GM19328 (cell line): Measurements from ENCODE around the gene BCAM.
"Not testable (repeated sequence)": the region's sequence is repeated elsewhere in the genome, so short reads cannot be mapped to it uniquely, and the experiment has no call there.

Source experiments
- ATAC-seq: cut with Tn5 transposase; IDR thresholded peaks from one replicate; pipeline ENCODE4 v1.9.1; 2021; ENCODE audit warnings: mild to moderate bottlenecking, moderate library complexity; ENCODE audit not compliant: unreplicated experiment

The BCAM gene

DNA sequence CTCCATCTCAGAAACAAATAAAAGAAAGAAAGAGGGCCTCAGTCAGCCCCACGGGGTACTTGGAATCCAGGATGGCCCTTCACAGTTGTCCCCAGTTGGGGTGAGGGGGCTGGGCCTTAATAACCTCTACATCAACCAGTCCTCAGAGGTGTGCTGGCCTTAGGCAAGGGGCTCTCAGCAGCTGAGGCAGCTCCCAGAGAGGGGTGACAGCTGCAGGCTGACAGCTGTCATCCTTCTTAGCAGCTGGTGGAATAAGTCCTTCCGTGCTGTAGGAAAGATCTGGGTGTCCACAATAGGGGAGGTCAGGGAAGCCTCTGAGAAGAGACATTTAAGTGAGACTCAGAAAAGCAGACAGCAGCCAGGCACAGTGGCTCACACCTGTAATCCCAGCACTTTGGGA, 7.4 kb downstream of the BCAM start:
- no peak for ATAC-seq

GRCh38 chr19:44817725-44818465, 9.0 kb downstream of the BCAM start:
- no peak for ATAC-seq

DNA sequence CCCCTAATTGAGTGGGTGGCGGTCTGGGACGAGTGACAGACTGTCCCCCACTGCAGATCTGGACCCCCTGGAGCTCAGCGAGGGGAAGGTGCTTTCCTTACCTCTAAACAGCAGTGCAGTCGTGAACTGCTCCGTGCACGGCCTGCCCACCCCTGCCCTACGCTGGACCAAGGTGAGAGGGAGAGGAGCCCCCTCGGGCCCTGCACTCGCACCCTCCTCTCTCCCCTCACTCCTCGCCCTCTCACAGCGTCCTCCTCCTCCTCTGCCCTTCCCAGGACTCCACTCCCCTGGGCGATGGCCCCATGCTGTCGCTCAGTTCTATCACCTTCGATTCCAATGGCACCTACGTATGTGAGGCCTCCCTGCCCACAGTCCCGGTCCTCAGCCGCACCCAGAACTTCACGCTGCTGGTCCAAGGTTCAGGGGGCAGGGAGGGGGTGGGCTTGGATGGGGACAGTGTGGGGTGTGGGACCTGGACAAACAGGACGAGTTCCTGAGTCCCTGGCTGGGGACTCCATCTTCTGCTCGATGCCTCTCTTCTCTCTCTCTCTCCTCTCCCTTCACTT, 9.6 kb downstream of the BCAM start:
- no peak for ATAC-seq

DNA sequence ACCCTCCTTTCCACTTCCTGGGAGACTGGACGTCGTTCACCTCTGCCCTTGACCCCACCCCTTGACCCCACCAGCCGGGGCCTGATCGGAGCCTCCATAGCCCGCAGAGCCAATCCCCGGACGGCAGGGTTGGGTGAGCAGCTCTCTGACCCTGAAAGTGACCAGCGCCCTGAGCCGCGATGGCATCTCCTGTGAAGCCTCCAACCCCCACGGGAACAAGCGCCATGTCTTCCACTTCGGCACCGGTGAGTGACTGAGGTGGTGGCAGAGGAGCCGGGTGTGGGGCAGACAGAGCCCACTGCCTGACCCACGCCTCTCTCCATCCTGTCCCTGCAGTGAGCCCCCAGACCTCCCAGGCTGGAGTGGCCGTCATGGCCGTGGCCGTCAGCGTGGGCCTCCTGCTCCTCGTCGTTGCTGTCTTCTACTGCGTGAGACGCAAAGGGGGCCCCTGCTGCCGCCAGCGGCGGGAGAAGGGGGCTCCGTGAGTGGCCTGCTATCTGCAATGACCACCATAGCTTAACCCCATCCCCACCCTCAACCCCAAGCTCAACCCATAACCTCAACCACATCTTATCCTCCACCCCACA, 10.4 kb downstream of the BCAM start:
- ATAC-seq: no peak

DNA sequence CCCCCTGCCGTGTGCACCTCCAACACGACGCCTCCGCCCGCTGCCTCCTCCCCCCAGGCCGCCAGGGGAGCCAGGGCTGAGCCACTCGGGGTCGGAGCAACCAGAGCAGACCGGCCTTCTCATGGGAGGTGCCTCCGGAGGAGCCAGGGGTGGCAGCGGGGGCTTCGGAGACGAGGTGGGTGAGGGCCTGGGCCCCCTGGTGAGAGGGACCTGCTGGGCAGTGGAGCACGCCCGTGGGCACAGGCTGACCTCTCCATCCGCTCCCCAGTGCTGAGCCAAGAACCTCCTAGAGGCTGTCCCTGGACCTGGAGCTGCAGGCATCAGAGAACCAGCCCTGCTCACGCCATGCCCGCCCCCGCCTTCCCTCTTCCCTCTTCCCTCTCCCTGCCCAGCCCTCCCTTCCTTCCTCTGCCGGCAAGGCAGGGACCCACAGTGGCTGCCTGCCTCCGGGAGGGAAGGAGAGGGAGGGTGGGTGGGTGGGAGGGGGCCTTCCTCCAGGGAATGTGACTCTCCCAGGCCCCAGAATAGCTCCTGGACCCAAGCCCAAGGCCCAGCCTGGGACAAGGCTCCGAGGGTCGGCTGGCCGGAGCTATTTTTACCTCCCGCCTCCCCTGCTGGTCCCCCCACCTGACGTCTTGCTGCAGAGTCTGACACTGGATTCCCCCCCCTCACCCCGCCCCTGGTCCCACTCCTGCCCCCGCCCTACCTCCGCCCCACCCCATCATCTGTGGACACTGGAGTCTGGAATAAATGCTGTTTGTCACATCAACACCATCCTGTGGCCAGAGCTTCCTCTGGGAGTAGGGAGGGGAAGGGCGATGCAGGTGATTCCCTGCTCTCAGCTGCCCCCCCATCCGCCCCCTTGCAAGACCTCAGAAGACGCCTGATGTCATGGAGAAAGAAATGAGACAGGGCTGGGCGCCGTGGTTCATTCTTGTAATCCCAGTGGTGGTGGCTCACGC, 12.0 kb downstream of the BCAM start:
- no peak for ATAC-seq

DNA sequence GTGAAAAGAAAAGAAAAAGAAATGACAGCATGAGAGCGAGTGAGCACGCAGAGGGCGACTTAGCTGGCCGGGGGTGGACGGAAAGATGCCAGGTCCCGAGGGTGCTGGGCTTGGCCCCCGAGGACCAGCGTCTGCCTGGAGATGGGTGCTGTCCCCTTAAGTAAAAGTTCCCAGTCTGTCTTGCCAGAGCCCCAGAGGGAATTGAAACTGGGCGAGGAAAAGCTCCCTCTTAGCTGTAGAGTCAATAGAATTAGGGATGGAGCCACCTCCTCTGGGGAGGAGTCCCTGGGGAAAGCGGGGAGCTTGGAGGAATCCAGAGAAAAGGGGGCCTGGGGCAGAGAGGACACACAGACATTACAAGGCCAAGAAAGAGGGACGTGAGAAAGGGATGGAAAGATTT, 13.3 kb downstream of the BCAM start:
- no peak for ATAC-seq

DNA sequence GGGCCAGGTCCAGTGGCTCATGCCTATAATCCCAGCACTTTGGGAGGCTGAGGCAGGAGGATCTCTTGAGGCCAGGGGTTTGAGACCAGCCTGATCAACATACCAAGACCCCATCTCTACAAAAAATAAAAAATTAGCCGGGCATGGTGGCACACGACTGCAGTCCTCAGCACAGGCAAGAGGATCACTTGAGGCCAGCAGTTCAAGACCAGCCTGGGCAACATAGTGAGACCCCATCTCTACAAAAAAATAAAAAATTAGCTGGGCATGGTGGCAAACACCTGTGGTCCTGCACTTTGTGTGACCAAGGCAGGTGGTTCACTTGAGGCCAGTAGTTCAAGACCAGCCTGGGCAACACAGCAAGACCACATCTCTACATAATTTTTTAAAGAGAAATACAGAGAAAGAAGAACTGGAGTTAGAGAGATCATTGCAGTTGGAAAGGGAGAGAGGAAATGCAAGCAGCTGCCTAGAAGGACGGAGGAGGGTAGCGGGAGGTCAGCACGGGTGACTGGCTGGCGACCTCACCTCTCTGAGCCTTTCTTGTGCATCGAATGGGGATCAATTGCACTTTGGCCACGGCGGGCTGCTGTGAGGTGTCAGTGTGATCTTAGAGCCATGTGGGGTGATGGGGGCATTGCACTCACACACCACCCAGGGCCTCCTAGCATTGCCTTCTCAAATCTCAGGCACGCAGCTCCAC, 13.9 kb downstream of the BCAM start:
- no peak for ATAC-seq

DNA sequence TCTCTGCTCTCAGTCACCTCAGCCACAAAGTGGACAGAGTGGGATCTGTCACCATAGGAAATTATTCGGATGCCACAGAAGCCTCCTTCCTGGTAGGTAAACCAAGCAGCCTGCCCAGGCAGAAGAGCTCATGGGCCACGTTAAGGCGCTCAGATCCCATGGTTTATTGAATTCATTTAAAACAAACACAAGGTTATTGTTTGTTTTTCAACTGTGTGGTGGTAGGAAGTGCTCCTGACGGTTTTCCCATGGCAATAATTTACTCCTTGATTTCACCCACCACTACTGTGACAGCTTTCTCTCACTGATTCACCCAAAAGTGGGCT, 14.4 kb downstream of the BCAM start:
- no peak for ATAC-seq

GRCh38 chr19:44824761-44825160, 15.9 kb downstream of the BCAM start:
- no peak for ATAC-seq

DNA sequence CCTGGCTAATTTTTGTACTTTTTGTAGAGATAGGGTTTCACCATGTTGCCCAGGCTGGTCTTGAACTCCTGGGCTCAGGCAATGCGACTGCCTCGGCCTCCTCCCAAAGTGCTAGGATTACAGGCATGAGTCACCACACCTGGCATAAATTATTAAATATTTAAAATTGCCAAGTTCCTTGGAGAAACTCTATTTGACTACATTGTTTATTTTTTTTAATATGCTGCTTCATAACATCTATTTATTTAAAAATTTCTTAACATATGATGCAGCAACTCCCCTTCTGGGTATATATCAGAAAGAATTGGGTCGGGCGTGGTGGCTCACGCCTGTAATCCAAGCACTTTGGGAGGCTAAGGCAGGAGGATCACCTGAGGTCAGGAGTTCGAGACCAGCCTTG, 24.0 kb downstream of the BCAM start:
- ATAC-seq: not testable (repeated sequence)

DNA sequence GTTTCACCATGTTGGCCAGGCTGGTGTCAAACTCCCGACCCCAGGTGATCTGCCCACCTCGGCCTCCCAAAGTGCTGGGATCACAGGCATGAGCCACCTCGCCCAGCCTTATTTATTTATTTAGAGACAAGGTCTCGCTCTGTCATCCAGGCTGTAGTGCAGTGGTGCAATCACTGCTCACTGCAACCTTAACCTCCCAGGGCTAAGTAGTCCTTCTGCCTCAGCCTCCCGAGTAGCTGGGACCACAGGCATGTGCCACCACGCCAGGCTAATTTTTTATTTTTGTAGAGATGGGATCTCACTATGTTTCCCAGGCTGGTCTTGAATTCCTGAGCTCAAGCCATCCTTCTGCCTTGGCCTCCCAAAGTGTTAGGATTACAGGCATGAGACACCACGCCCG, 25.5 kb downstream of the BCAM start:
- ATAC-seq: not testable (repeated sequence)

- no peak for ATAC-seq
These were observed 30.4 kb downstream of the BCAM start for GRCh38 chr19:44839276-44839675.

DNA sequence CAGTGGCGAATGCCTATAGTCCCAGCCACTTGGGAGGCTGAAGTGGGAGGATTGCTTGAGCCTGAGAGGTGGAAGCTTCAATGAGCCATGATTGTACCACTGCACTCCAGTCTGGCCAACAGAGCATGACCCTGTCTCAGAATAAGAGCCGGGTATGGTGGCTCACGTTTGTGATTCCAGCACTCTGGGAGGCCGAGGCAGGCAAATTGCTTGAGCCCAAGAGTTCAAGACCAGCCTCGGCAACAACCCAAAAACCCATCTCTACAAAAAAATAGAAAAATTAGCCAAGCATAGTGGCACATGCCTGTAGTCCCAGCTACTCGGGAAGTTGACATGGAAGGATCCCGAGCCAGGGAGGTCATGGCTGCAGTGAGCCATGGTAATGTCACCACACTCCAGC, 31.9 kb downstream of the BCAM start:
- ATAC-seq: no peak

- ATAC-seq: no peak
These were observed 32.3 kb downstream of the BCAM start for GRCh38 chr19:44841231-44841630.

DNA sequence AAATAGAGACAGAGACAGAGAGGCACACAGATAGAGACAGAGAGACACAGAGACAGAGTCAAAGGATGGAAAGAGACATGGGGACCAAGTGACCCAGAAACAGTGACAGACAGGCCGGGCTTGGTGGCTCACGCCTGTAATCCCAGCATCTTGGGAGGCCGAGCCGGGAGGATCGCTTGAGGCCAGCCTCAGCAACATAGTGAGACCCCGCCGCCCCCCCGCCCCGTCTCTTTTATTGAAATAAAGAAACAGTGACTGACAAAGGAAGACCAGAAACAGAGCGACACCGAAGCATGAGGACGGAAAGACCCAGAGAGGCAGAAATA, 36.3 kb downstream of the BCAM start:
- ATAC-seq: no peak

DNA sequence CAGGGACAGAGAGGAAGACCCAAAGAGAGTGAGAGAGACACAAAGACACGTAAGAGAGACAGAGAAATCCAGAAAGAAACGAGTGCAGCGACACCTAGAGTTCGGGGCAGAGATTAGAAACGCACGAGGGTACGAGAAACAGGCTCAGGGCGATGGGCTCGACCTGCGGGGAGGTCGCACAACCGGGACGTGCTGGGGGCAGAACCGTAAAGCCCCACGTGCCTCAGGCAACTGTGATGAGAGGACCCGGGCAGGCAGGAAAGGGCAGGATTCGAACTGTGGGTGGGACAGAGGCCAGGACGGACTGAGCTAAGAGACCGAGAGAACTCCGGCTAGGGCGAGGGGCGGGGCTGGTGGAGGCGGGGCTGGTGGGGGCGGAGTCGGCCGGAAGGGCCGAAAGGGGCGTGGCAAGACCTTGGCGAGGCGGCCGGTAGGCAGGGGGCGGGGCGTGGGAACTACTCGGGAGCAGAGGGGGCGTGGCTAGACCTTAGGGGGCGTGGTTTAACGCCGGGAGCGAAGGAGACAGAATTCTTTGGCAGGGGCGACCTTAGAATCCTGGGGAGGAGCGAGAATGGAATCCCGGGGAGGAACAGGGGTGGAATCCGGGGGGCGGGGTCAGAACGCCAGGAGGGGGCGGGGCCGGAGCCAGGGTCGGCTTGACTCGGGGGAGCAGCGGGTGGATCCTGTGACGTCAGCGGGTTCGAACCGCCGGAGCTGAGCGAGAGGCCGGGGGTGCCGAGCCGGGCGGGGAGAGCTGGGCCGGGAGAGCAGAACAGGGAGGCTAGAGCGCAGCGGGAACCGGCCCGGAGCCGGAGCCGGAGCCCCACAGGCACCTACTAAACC, 36.9 kb downstream of the BCAM start, which contains the start of gene NECTIN2:
Gene NECTIN2 (plus strand): TSS at position 686 of the 843 bp plus-strand sequence. CDS start 229 bp downstream, outside the sequence.
- no peak for ATAC-seq

GRCh38 chr19:44846455-44847143, 37.7 kb downstream of the BCAM start:
- no peak for ATAC-seq

DNA sequence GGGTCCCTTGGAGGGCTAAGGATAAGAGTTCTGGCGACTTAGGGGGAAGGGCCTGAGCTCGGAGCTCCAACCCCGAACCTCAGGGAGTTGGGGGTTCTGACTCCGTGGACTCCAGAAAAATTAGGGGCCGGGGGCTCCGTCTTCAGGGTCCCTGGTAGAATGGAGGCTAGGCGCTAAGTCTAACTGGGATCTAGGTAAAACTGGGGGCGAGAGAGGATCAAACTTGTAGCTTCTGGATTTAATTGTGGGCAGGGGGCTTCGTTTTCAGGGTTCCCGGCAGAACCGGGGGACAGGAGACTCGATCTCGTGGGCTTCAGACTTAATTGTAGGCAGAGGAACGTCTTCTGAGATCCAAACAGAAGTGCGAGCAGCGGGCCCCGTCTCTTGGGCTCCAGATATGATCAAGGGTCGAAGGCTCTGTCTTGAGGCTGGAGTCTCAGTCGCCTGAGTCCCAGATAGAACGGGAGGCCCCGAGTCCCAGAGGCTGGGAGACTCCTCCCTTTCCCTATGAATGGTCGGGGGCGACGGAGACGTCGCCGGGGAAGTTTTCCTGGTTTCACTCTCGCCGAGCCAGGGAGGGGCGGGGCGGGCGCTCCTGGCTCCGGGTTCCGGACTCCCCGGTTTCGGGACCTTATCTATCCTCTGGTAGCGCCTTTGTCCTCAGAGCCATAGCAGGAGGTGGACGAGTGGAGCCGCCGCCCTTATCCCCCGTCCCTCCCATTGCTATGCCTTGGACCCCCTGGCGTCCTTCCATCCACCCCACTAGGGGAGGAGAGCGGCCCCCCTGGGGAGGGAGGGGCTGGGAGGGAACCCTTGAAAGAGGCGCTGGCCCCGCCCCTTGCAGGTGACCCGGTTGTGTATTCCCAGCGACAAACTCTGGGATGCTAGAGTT, 38.5 kb downstream of the BCAM start:
- ATAC-seq: no peak
